Osteocyte (in vitro differentiated cells): ENCODE results near the gene GAP43. TPM values are rescaled to one million over a fixed set of nuclear protein-coding genes. Genes with fewer than 3 reads are reported as not detected.
"Not testable (repeated sequence)": the region's sequence is repeated elsewhere in the genome, so short reads cannot be mapped to it uniquely, and the experiment has no call there.

ENCODE experiments used
- DNase-seq: peaks from one replicate; pipeline ENCODE4 v3.0.0; 2021; ENCODE audit warnings: mixed read lengths; ENCODE audit not compliant: unreplicated experiment; ENCODE audit errors: extremely low spot score
- H3K27ac Mint-ChIP-seq: one replicate; pipeline ENCODE4 v1.8.0; 2021; ENCODE audit warnings: mild to moderate bottlenecking, mixed read lengths; ENCODE audit not compliant: unreplicated experiment
- H3K27me3 Mint-ChIP-seq: one replicate; pipeline ENCODE4 v1.8.0; 2021; ENCODE audit warnings: mixed read lengths; ENCODE audit not compliant: unreplicated experiment
- H3K36me3 Mint-ChIP-seq: one replicate; pipeline ENCODE4 v1.8.0; 2021; ENCODE audit warnings: mixed read lengths; ENCODE audit not compliant: unreplicated experiment
- H3K4me1 Mint-ChIP-seq: one replicate; pipeline ENCODE4 v1.8.0; 2021; ENCODE audit warnings: mixed read lengths; ENCODE audit not compliant: unreplicated experiment
- H3K4me3 Mint-ChIP-seq: one replicate; pipeline ENCODE4 v1.8.0; 2021; ENCODE audit warnings: mild to moderate bottlenecking, moderate library complexity, mixed read lengths; ENCODE audit not compliant: unreplicated experiment
- H3K9me3 Mint-ChIP-seq: one replicate; pipeline ENCODE4 v1.8.0; 2021; ENCODE audit warnings: mixed read lengths; ENCODE audit not compliant: unreplicated experiment
- CTCF ChIP-seq: fragments of 200-600 bp; sonication (generic); IDR thresholded peaks from 2 replicates; pipeline ENCODE4 v1.5.0; 2021; ENCODE audit warnings: antibody characterized with exemption, mild to moderate bottlenecking, moderate library complexity
- total RNA-seq: library from RNA; stranded (reverse); gene quantifications from 2 replicates; pipeline ENCODE4 v1.2.1, GENCODE V29; 2021

The GAP43 gene
- total RNA-seq, 1 donor from 2014 or later, result 3.2 TPM

DNA sequence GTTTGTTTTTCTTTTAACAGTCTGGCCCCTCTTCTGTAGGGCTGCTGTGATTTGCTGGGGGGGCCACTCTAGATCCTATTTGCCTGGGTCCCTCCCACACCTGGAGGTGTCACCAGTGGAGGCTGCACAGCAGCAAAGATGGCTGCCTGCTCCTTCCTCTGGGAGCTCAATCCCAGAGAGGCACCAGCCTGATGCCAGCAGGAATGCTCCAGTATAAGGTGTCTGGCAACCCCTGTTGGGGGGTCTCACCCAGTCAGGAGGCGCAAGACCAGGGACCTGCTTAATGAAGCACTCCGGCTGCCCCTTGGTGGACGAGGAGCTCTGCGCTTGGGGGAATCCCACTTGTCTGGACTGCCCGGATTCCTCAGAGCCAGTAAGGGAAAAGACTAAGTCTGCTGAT, 118.3 kb downstream of the GAP43 start:
- peaks cover 16% of the 10 kb centered on the region for H3K27me3 Mint-ChIP-seq
- DNase-seq, result no peak
- H3K36me3 Mint-ChIP-seq, result no peaks in the 10 kb centered on the region
- H3K9me3 Mint-ChIP-seq, result peaks cover 16% of the 10 kb centered on the region
- no peak overlapping the region for H3K27ac Mint-ChIP-seq
- no peak for TF ChIP-seq CTCF
- no peaks in the 10 kb centered on the region for H3K4me1 Mint-ChIP-seq
- H3K4me3 Mint-ChIP-seq, result no peak overlapping the region

DNA sequence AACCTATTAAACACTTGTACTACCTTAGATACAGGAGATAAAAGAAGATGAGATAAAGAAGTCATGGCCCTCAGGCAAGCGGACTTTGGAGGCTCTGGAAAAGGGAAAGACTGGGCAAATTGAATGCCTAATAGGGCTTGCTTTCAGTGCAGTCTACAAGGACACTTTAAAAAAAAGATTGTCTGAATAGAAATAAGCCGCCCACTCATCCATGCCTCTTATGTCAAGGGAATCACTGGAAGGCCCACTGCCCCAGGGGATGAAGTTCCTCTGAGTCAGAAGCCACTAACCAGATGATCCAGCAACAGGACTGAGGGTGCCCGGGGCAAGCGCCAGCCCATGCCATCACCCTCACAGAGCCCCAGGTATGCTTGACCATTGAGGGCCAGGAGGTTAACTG, 121.2 kb downstream of the GAP43 start:
- not testable (repeated sequence) for H3K4me3 Mint-ChIP-seq, H3K36me3 Mint-ChIP-seq, H3K27ac Mint-ChIP-seq, DNase-seq, H3K9me3 Mint-ChIP-seq, H3K27me3 Mint-ChIP-seq, H3K4me1 Mint-ChIP-seq

GRCh38 chr3:115752978-115753377, 129.7 kb downstream of the GAP43 start:
- peaks cover 18% of the 10 kb centered on the region for H3K9me3 Mint-ChIP-seq
- H3K27ac Mint-ChIP-seq, result not testable (repeated sequence)

GRCh38 chr3:115758076-115758763, 134.9 kb downstream of the GAP43 start:
- Mint-ChIP-seq H3K9me3 (peaks cover 7% of the 10 kb centered on the region), H3K27ac (no peak overlapping the region), H3K27me3 (peaks cover 30% of the 10 kb centered on the region), H3K4me3 (no peak overlapping the region), H3K4me1 (peaks cover 2% of the 10 kb centered on the region), H3K36me3 (peaks cover 3% of the 10 kb centered on the region)
- DNase-seq, result no peak
- TF ChIP-seq CTCF, result no peak

More at GRCh38 chr3:115752978-115753377, 129.7 kb downstream of the GAP43 start:
- DNase-seq, H3K36me3 Mint-ChIP-seq, H3K4me1 Mint-ChIP-seq, H3K4me3 Mint-ChIP-seq: not testable (repeated sequence)
- peaks cover 55% of the 10 kb centered on the region for H3K27me3 Mint-ChIP-seq

GRCh38 chr3:115760716-115761115, 137.4 kb downstream of the GAP43 start:
- no peak overlapping the region for H3K4me3 Mint-ChIP-seq
- no peaks in the 10 kb centered on the region for H3K36me3 Mint-ChIP-seq
- no peak for TF ChIP-seq CTCF
- peaks cover 2% of the 10 kb centered on the region for H3K4me1 Mint-ChIP-seq
- H3K27me3 Mint-ChIP-seq, result peaks cover 7% of the 10 kb centered on the region
- no peak overlapping the region for H3K27ac Mint-ChIP-seq
- DNase-seq, result no peak
- no peaks in the 10 kb centered on the region for H3K9me3 Mint-ChIP-seq

- TF ChIP-seq CTCF, result no peak
- H3K27me3 Mint-ChIP-seq, result peaks cover 5% of the 10 kb centered on the region
- H3K27ac Mint-ChIP-seq, result no peak overlapping the region
- H3K4me1 Mint-ChIP-seq, result peaks cover 9% of the 10 kb centered on the region
- no peaks in the 10 kb centered on the region for H3K9me3 Mint-ChIP-seq
- no peak overlapping the region for H3K4me3 Mint-ChIP-seq
- no peaks in the 10 kb centered on the region for H3K36me3 Mint-ChIP-seq
- DNase-seq, result no peak
Observed at GRCh38 chr3:115761927-115762305, 138.6 kb downstream of the GAP43 start.
